GM12873 (cell line): ENCODE results near the gene ALPL.

Experiments
- TF ChIP-seq, protein P1 (sequence below): IDR thresholded peaks from 2 replicates; pipeline ENCODE4 v1.5.1; 2012; ENCODE audit warnings: low read depth, mild to moderate bottlenecking, moderate library complexity, low read length, control low read depth; ENCODE audit not compliant: insufficient read depth; ENCODE audit errors: missing control alignments

Gene ALPL

DNA sequence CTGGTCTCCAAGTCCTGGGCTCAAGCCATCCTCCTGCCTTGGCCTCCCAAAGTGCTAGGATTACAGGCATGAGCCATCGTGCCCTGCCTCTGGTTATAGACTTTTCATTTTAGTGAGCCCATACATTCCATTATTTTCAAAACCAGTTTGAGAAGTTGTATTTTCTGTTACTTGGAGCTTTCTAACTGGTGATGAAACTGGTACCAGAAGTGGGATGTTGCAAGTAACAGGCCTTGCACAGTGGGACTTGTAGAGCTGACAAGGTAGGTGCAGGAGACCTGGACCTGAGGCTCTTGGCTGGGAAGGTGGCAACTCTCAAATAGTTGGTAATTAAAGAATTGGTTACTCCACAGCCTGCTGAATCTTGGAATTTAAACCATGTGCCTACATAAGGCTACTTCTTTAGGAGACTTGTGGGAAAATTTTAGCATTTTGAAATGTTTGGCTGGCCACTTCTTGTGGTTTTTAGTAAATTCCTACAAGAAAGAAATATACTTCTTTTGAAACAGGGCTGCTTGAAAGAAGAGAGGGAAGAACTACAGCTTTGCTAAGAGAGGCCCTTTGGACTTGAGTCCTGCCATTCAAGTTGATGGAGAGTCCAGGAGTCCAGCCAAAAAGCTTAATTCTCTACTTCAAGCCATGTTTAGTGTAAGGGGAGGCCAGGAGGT lies 9.8 kb upstream of the ALPL start:
- TF ChIP-seq, protein P1, sequence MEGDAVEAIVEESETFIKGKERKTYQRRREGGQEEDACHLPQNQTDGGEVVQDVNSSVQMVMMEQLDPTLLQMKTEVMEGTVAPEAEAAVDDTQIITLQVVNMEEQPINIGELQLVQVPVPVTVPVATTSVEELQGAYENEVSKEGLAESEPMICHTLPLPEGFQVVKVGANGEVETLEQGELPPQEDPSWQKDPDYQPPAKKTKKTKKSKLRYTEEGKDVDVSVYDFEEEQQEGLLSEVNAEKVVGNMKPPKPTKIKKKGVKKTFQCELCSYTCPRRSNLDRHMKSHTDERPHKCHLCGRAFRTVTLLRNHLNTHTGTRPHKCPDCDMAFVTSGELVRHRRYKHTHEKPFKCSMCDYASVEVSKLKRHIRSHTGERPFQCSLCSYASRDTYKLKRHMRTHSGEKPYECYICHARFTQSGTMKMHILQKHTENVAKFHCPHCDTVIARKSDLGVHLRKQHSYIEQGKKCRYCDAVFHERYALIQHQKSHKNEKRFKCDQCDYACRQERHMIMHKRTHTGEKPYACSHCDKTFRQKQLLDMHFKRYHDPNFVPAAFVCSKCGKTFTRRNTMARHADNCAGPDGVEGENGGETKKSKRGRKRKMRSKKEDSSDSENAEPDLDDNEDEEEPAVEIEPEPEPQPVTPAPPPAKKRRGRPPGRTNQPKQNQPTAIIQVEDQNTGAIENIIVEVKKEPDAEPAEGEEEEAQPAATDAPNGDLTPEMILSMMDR = no peak

DNA sequence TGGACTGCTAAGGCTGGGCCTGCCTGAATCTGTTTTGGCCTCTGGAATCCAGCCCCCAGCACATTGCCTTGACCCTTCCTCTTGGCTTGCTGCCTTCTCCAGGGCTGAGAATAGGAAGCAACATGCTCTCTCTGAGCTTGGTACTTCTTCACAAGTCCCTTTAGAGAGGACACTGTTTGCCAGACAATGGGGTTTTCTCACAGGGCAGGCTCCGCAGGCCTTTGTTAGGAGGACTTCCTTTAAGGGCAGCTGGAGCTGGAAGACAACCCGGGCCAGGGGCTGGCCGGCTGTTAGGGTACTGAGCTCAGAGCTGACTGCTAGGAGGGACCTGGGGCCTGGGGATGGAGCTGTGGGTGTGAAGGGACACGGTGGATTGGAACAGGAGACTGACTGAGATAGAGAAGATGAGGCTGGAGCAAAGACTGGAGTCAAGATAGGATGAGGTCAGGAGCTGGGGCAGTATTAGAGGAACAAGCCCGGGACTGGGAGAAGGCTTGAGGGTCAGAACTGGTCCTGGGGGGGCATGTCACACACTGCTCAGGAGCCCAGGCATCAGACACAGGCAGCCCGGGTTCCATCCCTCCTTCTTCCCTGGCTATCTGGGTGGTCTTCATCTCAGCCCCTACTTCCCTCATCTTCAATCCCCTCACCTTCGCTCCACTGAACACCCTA lies 5.4 kb upstream of the ALPL start:
- TF ChIP-seq, protein P1 = no peak

- TF ChIP-seq, protein P1 = no peak
These were observed 2.4 kb upstream of the ALPL start for GRCh38 chr1:21506804-21507203.

- TF ChIP-seq, protein P1 = no peak
These were observed 1.5 kb upstream of the ALPL start for GRCh38 chr1:21507511-21508270.

GRCh38 chr1:21508580-21509350 lies 458 bp upstream of the ALPL start:
- TF ChIP-seq, protein P1 = peak; percentile 60

- TF ChIP-seq, protein P1 = no peak
These were observed 880 bp downstream of the ALPL start for GRCh38 chr1:21510113-21510493.
